Fibroblast of lung (primary cell): Measurements from ENCODE around the gene SMARCD1. TPM values are rescaled to one million over a fixed set of nuclear protein-coding genes. Genes with fewer than 3 reads are reported as not detected.

Source experiments
- DNase-seq, 2 donors: peaks; one replicate each; pipeline versions ENCODE4 v3.0.0 to v3.0.0-alpha.2; 2010; ENCODE audit warnings: low read depth in 2 of 2
- H2AFZ ChIP-seq: 2 replicates; pipeline ENCODE4 v1.5.1; 2012; ENCODE audit warnings: low read length, control low read depth, inconsistent platforms
- H3K27ac ChIP-seq: 2 replicates; pipeline ENCODE4 v1.5.1; 2011; ENCODE audit warnings: low read length, control low read depth; ENCODE audit not compliant: insufficient read depth
- H3K27me3 ChIP-seq: 2 replicates; pipeline ENCODE4 v1.5.1; 2011; ENCODE audit warnings: mild to moderate bottlenecking, low read length; ENCODE audit not compliant: control insufficient read depth, insufficient read depth
- H3K36me3 ChIP-seq: 2 replicates; pipeline ENCODE4 v1.5.1; 2011; ENCODE audit warnings: low read length; ENCODE audit not compliant: control insufficient read depth, insufficient read depth
- H3K4me1 ChIP-seq: 2 replicates; pipeline ENCODE4 v1.5.1; 2011; ENCODE audit warnings: low read length; ENCODE audit not compliant: control insufficient read depth, insufficient read depth; ENCODE audit errors: extremely low read depth
- H3K4me2 ChIP-seq: 2 replicates; pipeline ENCODE4 v1.5.1; 2011; ENCODE audit warnings: low read length, control low read depth; ENCODE audit not compliant: insufficient read depth; ENCODE audit errors: extremely low read depth
- H3K4me3 ChIP-seq, 4 experiments: fragments of 200-600 bp in 1 of 4; sonication (generic) in 1 of 4; replicated peaks in 1 of 4; 2 replicates each; pipeline ENCODE4 v1.5.1; 2011 to 2016; ENCODE audit warnings: low read length in 4 of 4, low read depth in 3 of 4, mild to moderate bottlenecking in 3 of 4, control low read depth in 2 of 4, inconsistent platforms in 1 of 4, mixed read lengths in 1 of 4; ENCODE audit not compliant: insufficient read depth in 1 of 4; ENCODE audit errors: control extremely low read depth in 1 of 4
- H3K79me2 ChIP-seq: 2 replicates; pipeline ENCODE4 v1.5.1; 2012; ENCODE audit warnings: mild to moderate bottlenecking, low read length, inconsistent platforms; ENCODE audit not compliant: control insufficient read depth, insufficient read depth
- H3K9ac ChIP-seq: 2 replicates; pipeline ENCODE4 v1.5.1; 2011; ENCODE audit warnings: mild to moderate bottlenecking, low read length, control low read depth; ENCODE audit not compliant: insufficient read depth
- H3K9me3 ChIP-seq: 2 replicates; pipeline ENCODE4 v1.5.1; 2012; ENCODE audit warnings: low read depth, low read length; ENCODE audit not compliant: control insufficient read depth, insufficient read depth
- H4K20me1 ChIP-seq: 2 replicates; pipeline ENCODE4 v1.5.1; 2011; ENCODE audit warnings: low read length; ENCODE audit not compliant: control insufficient read depth, insufficient read depth; ENCODE audit errors: extremely low read depth
- CTCF ChIP-seq, 2 donors: IDR thresholded peaks in 1 of 2; conservative IDR thresholded peaks in 1 of 2; 1 replicate in 1 of 2; 2 replicates in 1 of 2; pipeline ENCODE4 v1.5.1; 2011 to 2012; ENCODE audit warnings: low read length in 2 of 2, control low read depth in 1 of 2, inconsistent platforms in 1 of 2, low read depth in 1 of 2, mild to moderate bottlenecking in 1 of 2
- EZH2 ChIP-seq: IDR thresholded peaks from 2 replicates; pipeline ENCODE4 v1.5.1; 2012; ENCODE audit warnings: low read length, control low read depth, mild to moderate bottlenecking; ENCODE audit errors: missing control alignments
- polyA plus RNA-seq, 2 donors: library from polyadenylated mRNA; depleted of rRNA in 1 of 2; stranded (reverse) in 1 of 2; unstranded in 1 of 2; fragments of >200 nt; gene quantifications; 2 replicates each; pipeline ENCODE4 v1.2.1, GENCODE V29; 2011 to 2012; ENCODE audit warnings: missing spikeins in 1 of 2
- total RNA-seq: library from RNA; depleted of rRNA; stranded (reverse); fragments of >200 nt; gene quantifications from 2 replicates; pipeline ENCODE4 v1.2.1, GENCODE V29; 2014

SMARCD1 gene
- total and polyA plus RNA-seq, 2 donors (not counting 1 experiment from before 2014, with no cell fraction given), result 30.5 to 34.3 TPM

- Histone ChIP-seq H2AFZ (no peak overlapping the region), H3K79me2 (no peaks in the 10 kb centered on the region), H3K36me3 (peaks cover 16% of the 10 kb centered on the region), H3K27ac (no peak overlapping the region), H3K9me3 (no peaks in the 10 kb centered on the region), H3K4me1 (peaks cover 5% of the 10 kb centered on the region), H3K4me2 (no peak overlapping the region), H3K4me3 (no peak overlapping the region), H3K9ac (no peak overlapping the region), H3K27me3 (no peaks in the 10 kb centered on the region), H4K20me1 (no peaks in the 10 kb centered on the region)
- peak; percentile 55 to 75 for TF ChIP-seq CTCF (conservative IDR thresholded peaks at IDR 0.05 in 1 of 2, IDR thresholded peaks at IDR 0.05 in 1 of 2; ENCODE audit: low read depth in 1 of 2, low read length in 2 of 2)
- no peak for TF ChIP-seq EZH2
- peak; percentile 56 to 60 for DNase-seq
These were observed 16.5 kb downstream of the SMARCD1 start for GRCh38 chr12:50101663-50102062.

GRCh38 chr12:50102131-50102531 is 17.0 kb downstream of the SMARCD1 start:
- H3K27ac ChIP-seq, result no peak overlapping the region
- H3K9me3 ChIP-seq, result no peaks in the 10 kb centered on the region
- H3K4me3 ChIP-seq, result no peak overlapping the region
- H3K9ac ChIP-seq, result no peak overlapping the region
- no peak for DNase-seq
- H3K4me1 ChIP-seq, result peaks cover 5% of the 10 kb centered on the region
- peaks cover 2% of the 10 kb centered on the region for H3K27me3 ChIP-seq
- TF ChIP-seq CTCF (conservative IDR thresholded peaks at IDR 0.05 in 1 of 2, IDR thresholded peaks at IDR 0.05 in 1 of 2; ENCODE audit: low read depth in 1 of 2, low read length in 2 of 2) (no peak), EZH2 (no peak)
- H3K36me3 ChIP-seq, result peaks cover 12% of the 10 kb centered on the region
- no peaks in the 10 kb centered on the region for H3K79me2 ChIP-seq
- no peaks in the 10 kb centered on the region for H4K20me1 ChIP-seq
- H3K4me2 ChIP-seq, result no peak overlapping the region
- no peak overlapping the region for H2AFZ ChIP-seq

- H4K20me1 ChIP-seq, result no peaks in the 10 kb centered on the region
- no peak for TF ChIP-seq CTCF (conservative IDR thresholded peaks at IDR 0.05 in 1 of 2, IDR thresholded peaks at IDR 0.05 in 1 of 2; ENCODE audit: low read depth in 1 of 2, low read length in 2 of 2)
- TF ChIP-seq EZH2, result no peak
- H3K36me3 ChIP-seq, result peaks cover 12% of the 10 kb centered on the region
- H3K27me3 ChIP-seq, result peaks cover 2% of the 10 kb centered on the region
- H3K79me2 ChIP-seq, result no peaks in the 10 kb centered on the region
- H3K4me3 ChIP-seq, result no peak overlapping the region
- H3K27ac ChIP-seq, result no peak overlapping the region
- H3K4me2 ChIP-seq, result no peak overlapping the region
- peaks cover 5% of the 10 kb centered on the region for H3K4me1 ChIP-seq
- no peaks in the 10 kb centered on the region for H3K9me3 ChIP-seq
- no peak overlapping the region for H3K9ac ChIP-seq
- no peak overlapping the region for H2AFZ ChIP-seq
- no peak for DNase-seq
These were observed 17.6 kb downstream of the SMARCD1 start for GRCh38 chr12:50102646-50103309.
